Fibroblast of skin of scalp (primary cell): ENCODE data around the gene INSC.
A peak's percentile ranks its signal among the peaks of the same experiment; 100 is the strongest.

Source experiments
- DNase-seq: peaks from one replicate; pipeline ENCODE4 v3.0.0-alpha.2; 2013

Gene INSC

GRCh38 chr11:15222777-15223176 is 108.1 kb downstream of the INSC start:
- DNase-seq = no peak

GRCh38 chr11:15223318-15223717 is 108.6 kb downstream of the INSC start:
- peak; percentile 11 for DNase-seq

GRCh38 chr11:15224466-15224865 is 109.7 kb downstream of the INSC start:
- no peak for DNase-seq

GRCh38 chr11:15227011-15227410 is 112.3 kb downstream of the INSC start:
- no peak for DNase-seq

- no peak for DNase-seq
Measured at GRCh38 chr11:15228331-15228849, 113.7 kb downstream of the INSC start.

GRCh38 chr11:15229069-15229468 is 114.3 kb downstream of the INSC start:
- DNase-seq = peak; percentile 17

GRCh38 chr11:15232496-15232895 is 117.8 kb downstream of the INSC start:
- DNase-seq = no peak

- DNase-seq = no peak
Measured at GRCh38 chr11:15233371-15234165, 118.8 kb downstream of the INSC start.

GRCh38 chr11:15234796-15235195 is 120.1 kb downstream of the INSC start:
- DNase-seq = no peak

- DNase-seq = no peak
Measured at GRCh38 chr11:15236559-15236958, 121.8 kb downstream of the INSC start.

- no peak for DNase-seq
Measured at GRCh38 chr11:15238856-15239255, 124.1 kb downstream of the INSC start.

GRCh38 chr11:15248749-15249148 is 134.0 kb downstream of the INSC start:
- DNase-seq = no peak

GRCh38 chr11:15258433-15259165 is 143.9 kb downstream of the INSC start:
- peak; percentile 35 for DNase-seq

GRCh38 chr11:15266999-15267398 is 152.3 kb downstream of the INSC start:
- no peak for DNase-seq

- no peak for DNase-seq
Measured at GRCh38 chr11:15268598-15268997, 153.9 kb downstream of the INSC start.

GRCh38 chr11:15275141-15275540 is 160.4 kb downstream of the INSC start:
- no peak for DNase-seq

GRCh38 chr11:15276621-15277020 is 161.9 kb downstream of the INSC start:
- no peak for DNase-seq

- DNase-seq = no peak
Measured at GRCh38 chr11:15278128-15278527, 163.4 kb downstream of the INSC start.

- DNase-seq = no peak
Measured at GRCh38 chr11:15280393-15280792, 165.7 kb downstream of the INSC start.

- no peak for DNase-seq
Measured at GRCh38 chr11:15282754-15283153, 168.0 kb downstream of the INSC start.

GRCh38 chr11:15286465-15286864 is 171.7 kb downstream of the INSC start:
- DNase-seq = no peak

GRCh38 chr11:15288863-15289262 is 174.1 kb downstream of the INSC start:
- DNase-seq = no peak

- DNase-seq = no peak
Measured at GRCh38 chr11:15289723-15290122, 175.0 kb downstream of the INSC start.

- DNase-seq = no peak
Measured at GRCh38 chr11:15291885-15292284, 177.2 kb downstream of the INSC start.
